ENCODE results near the gene ANGPT4. TPM values are rescaled to one million over a fixed set of nuclear protein-coding genes. Genes with fewer than 3 reads are reported as not detected.

Gene ANGPT4
- total RNA-seq, 1 experiment from 2014 or later = under 0.01 TPM

DNA sequence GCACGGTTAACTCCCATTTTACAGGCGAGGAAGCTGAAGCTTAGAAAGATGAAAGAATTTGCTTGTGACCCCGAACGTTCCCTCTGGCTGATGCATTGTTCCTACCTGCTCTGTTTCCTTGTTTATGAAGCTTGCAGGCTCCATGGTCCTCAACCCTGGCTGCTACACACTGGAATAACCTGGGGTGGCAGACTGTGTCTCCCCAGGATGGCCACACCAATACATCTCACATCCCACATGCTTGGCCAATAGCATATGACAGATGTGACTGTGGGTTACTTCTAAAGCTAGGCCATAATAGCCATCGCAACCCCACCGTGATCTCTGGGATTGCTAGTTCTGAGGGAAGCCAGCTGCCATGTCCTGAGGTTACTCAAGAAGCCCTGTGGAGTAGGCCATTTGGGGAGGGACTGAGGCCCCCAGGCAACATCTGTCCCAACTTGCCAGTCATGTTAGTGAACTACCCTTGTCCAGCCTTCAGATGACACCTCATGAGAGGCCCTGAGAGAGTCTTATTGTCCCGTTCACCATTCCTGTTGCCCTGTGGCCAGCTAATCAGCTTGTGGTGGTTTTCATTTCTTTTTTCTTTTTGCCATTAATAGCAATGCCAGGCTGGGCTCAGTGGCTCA lies 89.3 kb downstream of the ANGPT4 start:
- no peak for DNase-seq (ENCODE audit: low read depth)

DNA sequence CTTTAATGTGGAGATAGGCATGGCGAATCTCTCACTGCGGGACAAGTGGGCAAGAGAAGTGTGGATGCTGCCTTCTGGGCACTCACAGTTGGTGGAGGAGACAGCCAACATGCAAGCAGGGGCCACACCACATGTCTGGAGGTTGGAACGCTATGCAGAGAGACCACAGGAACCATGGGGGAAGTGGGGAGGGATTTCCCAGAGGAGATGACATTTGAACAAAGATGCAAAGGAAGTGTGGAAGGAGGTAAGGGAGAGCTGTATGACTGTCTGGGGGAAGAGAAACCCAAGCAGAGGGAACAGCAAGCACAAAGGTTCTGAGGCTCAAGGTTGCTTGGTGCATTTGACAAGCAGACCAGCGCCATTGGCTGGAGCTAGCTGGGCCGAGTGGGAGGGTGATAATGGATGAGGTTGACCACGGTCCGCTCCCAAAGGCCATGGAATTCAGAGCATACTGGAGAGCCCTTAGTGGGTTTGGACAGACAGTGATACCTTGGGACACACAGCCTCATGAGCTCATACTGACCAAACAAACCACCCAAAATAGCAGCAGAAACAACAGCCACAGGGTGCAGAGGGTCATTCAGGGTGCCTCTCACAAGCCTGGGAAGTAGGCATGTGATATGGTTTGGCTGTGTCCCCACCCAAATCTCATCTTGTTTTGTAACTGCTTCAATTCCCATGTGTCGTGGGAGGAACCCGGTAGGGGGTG lies 90.3 kb downstream of the ANGPT4 start:
- no peak for DNase-seq (ENCODE audit: low read depth)

DNA sequence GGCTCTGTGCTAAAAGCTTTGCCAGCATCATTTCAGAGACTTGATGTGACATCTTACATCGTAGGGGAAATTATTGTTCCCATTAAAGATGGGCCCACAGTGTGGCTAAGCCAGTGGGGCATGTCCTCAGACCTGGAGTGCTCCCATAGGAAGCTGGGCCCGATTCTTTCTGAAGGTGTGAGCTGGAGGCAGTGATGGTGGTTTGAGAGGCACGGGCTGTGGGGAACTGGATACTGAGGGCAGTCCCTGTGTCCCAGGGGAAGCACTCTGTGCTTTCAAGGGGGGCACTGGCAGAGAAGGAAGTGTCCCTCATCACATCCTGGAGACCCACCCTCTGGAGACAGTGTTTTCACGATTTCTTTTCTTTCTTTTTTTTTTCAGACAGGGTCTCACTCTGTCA lies 91.2 kb downstream of the ANGPT4 start:
- DNase-seq (ENCODE audit: low read depth) = no peak

DNA sequence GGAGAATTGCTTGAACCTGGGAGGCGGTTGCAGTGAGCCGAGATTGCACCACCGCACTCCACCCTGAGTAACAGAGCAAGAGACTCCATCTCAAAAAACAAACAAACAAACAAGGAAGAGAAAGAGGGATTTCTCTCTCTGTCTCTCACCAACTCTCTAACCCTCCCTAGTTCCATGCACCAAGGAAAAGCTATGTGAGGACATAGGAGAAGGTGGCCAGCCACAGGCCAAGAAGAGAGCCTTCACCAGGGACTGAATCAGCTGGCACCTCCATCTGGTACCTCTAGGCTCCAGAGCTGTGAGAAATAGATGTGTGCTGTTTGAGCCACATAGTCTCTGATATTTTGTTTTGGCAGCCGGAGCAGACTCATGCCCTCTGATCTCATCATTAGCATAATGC lies 91.6 kb downstream of the ANGPT4 start:
- no peak for DNase-seq (ENCODE audit: low read depth)

DNA sequence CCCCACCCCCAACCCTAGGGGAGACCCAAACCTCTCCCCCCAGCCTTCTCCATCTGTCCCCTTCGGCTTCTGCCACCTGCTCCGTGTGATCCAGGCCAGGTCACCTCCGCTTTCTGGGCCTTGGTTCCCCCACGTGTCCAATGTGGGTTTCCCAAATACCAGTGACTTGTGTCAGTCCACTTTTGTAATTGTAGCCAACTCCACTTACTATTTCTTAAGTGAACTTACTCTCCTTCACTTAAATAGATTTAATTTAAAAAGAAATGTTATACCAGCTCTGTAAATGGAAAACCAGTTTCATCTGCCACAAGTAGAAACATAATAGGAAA lies 92.6 kb downstream of the ANGPT4 start:
- no peak for DNase-seq (ENCODE audit: low read depth)

DNA sequence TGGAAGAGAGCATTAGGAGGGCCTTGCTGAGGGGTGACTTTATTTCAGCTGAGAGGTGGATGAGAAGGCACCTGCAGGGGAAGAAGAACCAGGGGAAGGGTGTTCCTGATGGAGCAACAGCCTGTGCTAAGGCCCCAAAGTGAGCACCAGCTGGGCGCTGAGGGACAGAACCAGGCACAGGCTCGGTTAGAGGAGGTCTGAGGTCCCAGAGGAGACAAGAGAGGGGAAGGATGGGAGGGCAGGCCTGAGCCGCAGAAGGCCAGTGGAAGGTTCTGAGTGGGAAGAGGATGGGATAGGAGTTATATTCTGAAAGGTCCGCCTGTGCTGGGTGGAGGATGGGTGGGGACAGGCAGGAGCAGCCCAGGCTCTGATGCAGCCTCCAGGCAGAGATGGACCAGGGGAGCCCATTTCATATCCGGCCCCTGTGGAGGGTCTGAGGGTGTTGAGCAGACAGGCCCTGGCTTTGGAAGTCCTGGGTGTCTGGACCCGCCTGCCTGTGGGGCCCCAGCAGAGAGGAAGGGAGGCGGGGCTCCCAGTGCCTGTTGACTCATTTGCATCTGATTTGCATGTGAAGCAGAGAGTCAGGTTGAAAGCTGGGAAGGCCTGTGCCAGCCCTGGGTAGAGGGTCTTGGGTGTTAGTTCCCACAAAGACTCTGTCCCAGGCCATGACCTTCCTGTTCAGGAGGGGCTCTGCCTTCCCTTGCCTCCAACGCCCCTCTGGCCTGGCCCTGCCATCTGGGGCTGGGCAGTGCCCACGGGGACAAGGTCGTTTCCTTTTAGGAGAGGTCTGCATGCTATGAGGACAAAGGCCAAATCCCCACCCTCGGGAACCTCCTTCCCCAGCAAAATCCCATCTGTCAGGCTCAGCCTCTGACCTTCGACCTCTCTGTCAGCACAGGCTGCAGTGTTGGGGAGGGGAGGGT lies 93.2 kb downstream of the ANGPT4 start:
- no peak for DNase-seq (ENCODE audit: low read depth)

DNA sequence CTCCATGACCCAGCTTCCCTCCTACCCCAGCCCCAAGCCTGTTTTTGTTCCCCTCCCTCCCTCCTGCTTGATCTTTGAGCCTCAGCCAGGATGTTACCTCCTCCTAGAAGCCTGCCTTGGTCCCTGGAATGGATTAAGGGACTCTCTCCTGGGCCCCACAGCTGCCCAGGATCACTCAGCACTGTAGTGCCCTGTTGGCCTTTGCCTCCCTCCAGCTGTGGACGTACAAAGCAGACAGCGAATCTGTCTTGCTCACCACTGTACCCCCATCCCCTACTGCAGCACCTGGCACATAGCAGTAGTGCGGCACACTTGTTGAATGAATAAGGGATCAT lies 94.4 kb downstream of the ANGPT4 start:
- no peak for DNase-seq (ENCODE audit: low read depth)

DNA sequence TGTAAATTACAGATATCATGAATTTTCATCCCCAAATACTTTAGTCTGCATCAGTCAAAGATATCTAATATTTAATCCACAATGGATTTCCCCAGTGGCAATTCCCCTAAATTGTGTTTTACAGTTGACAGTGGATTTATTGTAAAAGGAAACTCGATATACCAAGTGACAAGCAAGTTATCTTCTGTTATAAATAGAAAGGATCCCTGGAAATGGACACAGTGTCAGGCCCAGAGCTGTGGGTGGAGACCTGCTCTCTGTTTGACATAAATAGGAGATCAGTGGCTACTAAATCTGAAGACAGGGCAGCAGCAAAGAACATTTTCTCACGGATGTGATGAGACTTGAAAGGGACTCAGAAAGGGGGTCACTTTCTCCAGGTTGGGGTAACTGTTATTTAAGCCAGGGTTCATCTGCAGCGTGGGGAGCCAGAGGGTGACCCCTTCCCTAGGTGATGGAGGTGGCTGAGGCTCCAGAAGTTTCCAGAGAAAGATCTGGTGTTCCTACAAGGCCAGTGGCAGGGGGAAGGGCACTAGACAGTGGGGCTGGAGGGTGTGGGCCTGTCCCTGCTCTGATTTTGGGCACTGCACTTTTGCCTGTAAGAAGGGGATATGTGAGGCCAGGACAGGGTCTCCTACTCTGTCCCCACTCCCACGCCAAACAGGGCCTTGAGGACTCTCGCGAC lies 94.9 kb downstream of the ANGPT4 start:
- DNase-seq (ENCODE audit: low read depth) = no peak

DNA sequence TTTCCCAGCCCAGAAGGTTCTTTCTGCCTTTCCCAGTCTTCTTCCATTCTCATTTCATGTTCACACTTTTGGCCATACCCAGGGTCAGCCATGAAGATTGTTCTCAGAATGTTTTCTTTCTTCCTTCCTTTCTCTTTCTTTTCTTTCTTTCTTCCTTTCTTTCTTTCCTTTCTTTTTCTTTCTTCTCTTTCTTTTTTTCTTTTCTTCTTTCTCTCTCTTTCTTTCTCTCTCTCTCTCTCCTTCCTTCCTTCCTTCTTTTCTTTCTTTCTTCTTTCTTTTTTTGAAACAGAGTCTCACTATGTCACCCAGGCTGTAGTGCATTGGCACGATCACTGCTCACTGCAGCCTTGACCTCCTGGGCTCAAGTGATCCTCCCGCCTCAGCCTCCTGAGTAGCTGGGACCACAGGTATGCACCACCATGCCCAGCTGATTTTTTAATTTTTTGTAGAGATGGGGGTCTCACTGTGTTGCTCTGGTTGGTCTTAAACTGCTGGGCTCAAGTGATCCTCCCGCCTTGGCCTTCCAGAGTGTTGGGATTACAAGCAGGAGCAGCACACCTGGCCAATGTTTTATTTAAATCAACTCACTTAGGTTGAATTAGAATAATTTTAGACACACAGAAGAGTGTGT lies 95.7 kb downstream of the ANGPT4 start:
- no peak for DNase-seq (ENCODE audit: low read depth)

Other genes starting within 250 kb of the ANGPT4 start
- gene SCRT2, start 240.5 kb downstream of the ANGPT4 start, total RNA-seq (2014; rRNA removed; shearing (Covaris generic)) = not detected in 2 replicates
- gene SLC52A3, start 147.8 kb downstream of the ANGPT4 start, total RNA-seq (2014; rRNA removed; shearing (Covaris generic)) = 3.0 and 3.6 TPM in 2 replicates
- 3.8 and 4.3 TPM in 2 replicates for gene FAM110A, start 82.6 kb downstream of the ANGPT4 start, total RNA-seq (2014; rRNA removed; shearing (Covaris generic))
- gene RSPO4, start 86.0 kb upstream of the ANGPT4 start, total RNA-seq (2014; rRNA removed; shearing (Covaris generic)) = 2.1 TPM in 1 of 2 replicates, not detected in the other
- 71.8 and 102 TPM in 2 replicates for gene PSMF1, start 202.3 kb upstream of the ANGPT4 start, total RNA-seq (2014; rRNA removed; shearing (Covaris generic))

All from Daoy (cell line).